Measurements from ENCODE around the gene NAGLU.

DNA sequence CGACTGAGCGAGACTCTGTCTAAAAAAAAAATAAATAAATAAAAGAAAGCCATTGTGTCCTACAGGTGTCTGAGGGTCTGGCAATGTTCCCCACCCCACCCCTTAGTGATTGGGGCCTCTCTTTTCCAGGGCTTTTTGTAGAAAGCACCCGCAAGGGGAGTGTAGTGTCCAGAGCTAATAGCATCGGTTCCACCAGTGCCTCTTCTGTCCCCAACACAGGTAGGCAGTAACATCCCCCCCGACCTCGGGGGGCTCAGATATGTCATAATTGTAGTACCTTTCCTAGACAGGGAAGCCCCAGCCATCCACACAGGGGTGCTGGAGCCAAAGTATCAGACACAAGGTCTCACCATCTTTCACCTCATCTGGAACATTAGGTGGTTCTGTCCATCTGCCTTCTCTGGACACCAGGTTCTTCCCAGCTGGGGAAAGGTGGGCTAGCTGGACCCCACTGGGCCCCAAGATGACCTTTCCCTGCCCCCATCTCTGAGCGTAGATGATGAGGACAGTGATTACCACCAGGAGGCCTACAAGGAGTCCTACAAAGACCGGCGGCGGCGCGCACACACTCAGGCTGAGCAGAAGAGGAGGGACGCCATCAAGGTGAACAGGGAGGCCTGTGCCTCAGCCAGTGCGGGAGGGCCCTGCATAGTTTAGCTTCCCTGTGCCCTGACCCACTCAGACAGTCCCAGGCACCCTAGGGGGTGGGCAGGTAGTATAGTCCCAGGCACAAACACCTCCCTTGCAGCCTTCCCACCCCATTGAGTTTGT is 32.5 kb downstream of the NAGLU start:
- TF ChIP-seq, protein P1, sequence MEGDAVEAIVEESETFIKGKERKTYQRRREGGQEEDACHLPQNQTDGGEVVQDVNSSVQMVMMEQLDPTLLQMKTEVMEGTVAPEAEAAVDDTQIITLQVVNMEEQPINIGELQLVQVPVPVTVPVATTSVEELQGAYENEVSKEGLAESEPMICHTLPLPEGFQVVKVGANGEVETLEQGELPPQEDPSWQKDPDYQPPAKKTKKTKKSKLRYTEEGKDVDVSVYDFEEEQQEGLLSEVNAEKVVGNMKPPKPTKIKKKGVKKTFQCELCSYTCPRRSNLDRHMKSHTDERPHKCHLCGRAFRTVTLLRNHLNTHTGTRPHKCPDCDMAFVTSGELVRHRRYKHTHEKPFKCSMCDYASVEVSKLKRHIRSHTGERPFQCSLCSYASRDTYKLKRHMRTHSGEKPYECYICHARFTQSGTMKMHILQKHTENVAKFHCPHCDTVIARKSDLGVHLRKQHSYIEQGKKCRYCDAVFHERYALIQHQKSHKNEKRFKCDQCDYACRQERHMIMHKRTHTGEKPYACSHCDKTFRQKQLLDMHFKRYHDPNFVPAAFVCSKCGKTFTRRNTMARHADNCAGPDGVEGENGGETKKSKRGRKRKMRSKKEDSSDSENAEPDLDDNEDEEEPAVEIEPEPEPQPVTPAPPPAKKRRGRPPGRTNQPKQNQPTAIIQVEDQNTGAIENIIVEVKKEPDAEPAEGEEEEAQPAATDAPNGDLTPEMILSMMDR (IDR thresholded peaks at IDR 0.05 in 4 of 5, conservative IDR thresholded peaks at IDR 0.05 in 1 of 5) = no peak
- no peak for TF ChIP-seq POLR2A (IDR thresholded peaks at IDR 0.05)
